ENCODE data around the gene KMT2A.

DNA sequence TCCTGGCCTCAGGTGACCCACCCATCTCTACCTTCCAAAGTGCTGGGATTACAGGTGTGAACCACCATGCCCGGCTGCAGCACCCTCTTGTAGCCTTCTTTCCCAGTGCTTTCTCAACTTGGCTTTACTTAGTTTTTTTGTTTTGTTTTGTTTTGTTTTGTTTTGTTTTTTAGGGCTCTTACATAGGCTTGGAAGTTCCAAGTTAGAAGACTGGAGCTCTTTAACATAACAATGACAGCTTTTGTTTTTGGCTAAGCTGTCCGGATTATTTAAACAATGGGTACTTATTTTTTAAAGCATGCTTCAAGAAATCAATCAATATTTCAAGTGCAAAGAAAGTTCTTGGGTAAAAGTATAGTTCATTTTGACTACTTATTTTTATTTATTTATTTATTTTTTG lies 25.9 kb downstream of the KMT2A start:
- TF ChIP-seq SMC3 (IDR thresholded peaks at IDR 0.05) (no peak), RARB (CRISPR knock-in tag; IDR thresholded peaks at IDR 0.05) (no peak), MAX (IDR thresholded peaks at IDR 0.05) (no peak), RFX5 (IDR thresholded peaks at IDR 0.05) (no peak), HEYL (CRISPR knock-in tag; IDR thresholded peaks at IDR 0.05) (no peak), PHF8 (IDR thresholded peaks at IDR 0.05; ENCODE audit: borderline replicate concordance, low read depth) (no peak), NPAS2 (CRISPR knock-in tag; IDR thresholded peaks at IDR 0.05; ENCODE audit: borderline replicate concordance) (no peak), FOXS1 (CRISPR knock-in tag; IDR thresholded peaks at IDR 0.05) (no peak), HMGXB4 (CRISPR knock-in tag; IDR thresholded peaks at IDR 0.05; ENCODE audit: borderline replicate concordance) (no peak), POLR2A (IDR thresholded peaks at IDR 0.05; ENCODE audit: low read length) (no peak)
- TF ChIP-seq, protein P1, sequence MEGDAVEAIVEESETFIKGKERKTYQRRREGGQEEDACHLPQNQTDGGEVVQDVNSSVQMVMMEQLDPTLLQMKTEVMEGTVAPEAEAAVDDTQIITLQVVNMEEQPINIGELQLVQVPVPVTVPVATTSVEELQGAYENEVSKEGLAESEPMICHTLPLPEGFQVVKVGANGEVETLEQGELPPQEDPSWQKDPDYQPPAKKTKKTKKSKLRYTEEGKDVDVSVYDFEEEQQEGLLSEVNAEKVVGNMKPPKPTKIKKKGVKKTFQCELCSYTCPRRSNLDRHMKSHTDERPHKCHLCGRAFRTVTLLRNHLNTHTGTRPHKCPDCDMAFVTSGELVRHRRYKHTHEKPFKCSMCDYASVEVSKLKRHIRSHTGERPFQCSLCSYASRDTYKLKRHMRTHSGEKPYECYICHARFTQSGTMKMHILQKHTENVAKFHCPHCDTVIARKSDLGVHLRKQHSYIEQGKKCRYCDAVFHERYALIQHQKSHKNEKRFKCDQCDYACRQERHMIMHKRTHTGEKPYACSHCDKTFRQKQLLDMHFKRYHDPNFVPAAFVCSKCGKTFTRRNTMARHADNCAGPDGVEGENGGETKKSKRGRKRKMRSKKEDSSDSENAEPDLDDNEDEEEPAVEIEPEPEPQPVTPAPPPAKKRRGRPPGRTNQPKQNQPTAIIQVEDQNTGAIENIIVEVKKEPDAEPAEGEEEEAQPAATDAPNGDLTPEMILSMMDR (IDR thresholded peaks at IDR 0.05): no peak
